Liver (tissue), 3 donors: Measurements from ENCODE around the gene LDLRAD1.

Experiments used
- FOXA1 ChIP-seq: IDR thresholded peaks from 2 replicates; pipeline ENCODE4 v1.6.1; 2016; ENCODE audit warnings: antibody characterized with exemption
- GABPA ChIP-seq, 2 donors: IDR thresholded peaks in 1 of 2; conservative IDR thresholded peaks in 1 of 2; 2 replicates each; pipeline ENCODE4 v1.6.1; 2016; ENCODE audit warnings: antibody characterized with exemption in 2 of 2, mild to moderate bottlenecking in 1 of 2, moderate library complexity in 1 of 2
- JUND ChIP-seq, 2 donors: IDR thresholded peaks; 2 replicates each; pipeline ENCODE4 v1.6.1; 2016; ENCODE audit warnings: antibody characterized with exemption in 2 of 2
- MAX ChIP-seq: IDR thresholded peaks from 2 replicates; pipeline ENCODE4 v1.6.1; 2016; ENCODE audit warnings: antibody characterized with exemption
- NR2F2 ChIP-seq: IDR thresholded peaks from 2 replicates; pipeline ENCODE4 v1.6.1; 2016; ENCODE audit warnings: antibody characterized with exemption
- RAD21 ChIP-seq, 2 donors: IDR thresholded peaks; 2 replicates each; pipeline ENCODE4 v1.6.1; 2016; ENCODE audit warnings: antibody characterized with exemption in 2 of 2, mild to moderate bottlenecking in 2 of 2
- SP1 ChIP-seq: IDR thresholded peaks from 2 replicates; pipeline ENCODE4 v1.6.1; 2018; ENCODE audit warnings: antibody characterized with exemption, mild to moderate bottlenecking
- TAF1 ChIP-seq: conservative IDR thresholded peaks from 2 replicates; pipeline ENCODE4 v1.6.1; 2016; ENCODE audit warnings: antibody characterized with exemption, mild to moderate bottlenecking
- YY1 ChIP-seq: IDR thresholded peaks from 2 replicates; pipeline ENCODE4 v1.6.1; 2016; ENCODE audit warnings: antibody characterized with exemption, mild to moderate bottlenecking
- TF ChIP-seq, protein P1 (sequence below): fragments of 150-350 bp; IDR thresholded peaks from 2 replicates; pipeline ENCODE4 v1.5.1; 2017; ENCODE audit warnings: improper control_type of control experiment, low read depth, low read length; ENCODE audit not compliant: missing input control
- TF ChIP-seq, protein P2 (sequence below): IDR thresholded peaks from 2 replicates; pipeline ENCODE4 v1.6.1; 2016; ENCODE audit warnings: antibody characterized with exemption
- TF ChIP-seq, protein P3 (sequence below): IDR thresholded peaks from 2 replicates; pipeline ENCODE4 v1.6.1; 2016; ENCODE audit warnings: antibody characterized with exemption
- donor health status: healthy.
- donor health status: healthy.

DNA sequence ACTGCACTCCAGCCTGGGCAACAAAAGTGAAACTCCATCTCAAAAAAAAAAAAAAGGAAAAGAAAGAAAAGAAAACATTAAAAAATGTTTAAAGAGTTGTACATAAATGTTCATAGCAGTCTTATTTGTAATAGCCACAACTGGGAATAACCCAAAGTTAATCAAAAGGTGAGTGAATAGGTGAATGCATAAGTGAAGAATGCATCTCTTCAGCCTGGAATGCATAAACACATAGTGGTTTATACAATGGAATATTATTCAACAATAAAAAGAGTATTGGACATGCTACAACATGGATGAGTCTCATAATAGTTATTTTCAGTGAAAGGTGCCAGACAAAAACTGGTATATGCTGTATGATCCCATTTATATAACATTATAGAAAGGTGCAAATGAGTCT, 18.1 kb downstream of the LDLRAD1 start:
- TF ChIP-seq, protein P1, sequence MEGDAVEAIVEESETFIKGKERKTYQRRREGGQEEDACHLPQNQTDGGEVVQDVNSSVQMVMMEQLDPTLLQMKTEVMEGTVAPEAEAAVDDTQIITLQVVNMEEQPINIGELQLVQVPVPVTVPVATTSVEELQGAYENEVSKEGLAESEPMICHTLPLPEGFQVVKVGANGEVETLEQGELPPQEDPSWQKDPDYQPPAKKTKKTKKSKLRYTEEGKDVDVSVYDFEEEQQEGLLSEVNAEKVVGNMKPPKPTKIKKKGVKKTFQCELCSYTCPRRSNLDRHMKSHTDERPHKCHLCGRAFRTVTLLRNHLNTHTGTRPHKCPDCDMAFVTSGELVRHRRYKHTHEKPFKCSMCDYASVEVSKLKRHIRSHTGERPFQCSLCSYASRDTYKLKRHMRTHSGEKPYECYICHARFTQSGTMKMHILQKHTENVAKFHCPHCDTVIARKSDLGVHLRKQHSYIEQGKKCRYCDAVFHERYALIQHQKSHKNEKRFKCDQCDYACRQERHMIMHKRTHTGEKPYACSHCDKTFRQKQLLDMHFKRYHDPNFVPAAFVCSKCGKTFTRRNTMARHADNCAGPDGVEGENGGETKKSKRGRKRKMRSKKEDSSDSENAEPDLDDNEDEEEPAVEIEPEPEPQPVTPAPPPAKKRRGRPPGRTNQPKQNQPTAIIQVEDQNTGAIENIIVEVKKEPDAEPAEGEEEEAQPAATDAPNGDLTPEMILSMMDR: no peak
- TF ChIP-seq GABPA (IDR thresholded peaks at IDR 0.05 in 1 of 2, conservative IDR thresholded peaks at IDR 0.05 in 1 of 2) (no peak), YY1 (no peak), MAX (no peak), FOXA1 (no peak), JUND (IDR thresholded peaks at IDR 0.05) (no peak), TAF1 (no peak), NR2F2 (no peak), RAD21 (IDR thresholded peaks at IDR 0.05) (no peak), SP1 (no peak)
- TF ChIP-seq, protein P2, sequence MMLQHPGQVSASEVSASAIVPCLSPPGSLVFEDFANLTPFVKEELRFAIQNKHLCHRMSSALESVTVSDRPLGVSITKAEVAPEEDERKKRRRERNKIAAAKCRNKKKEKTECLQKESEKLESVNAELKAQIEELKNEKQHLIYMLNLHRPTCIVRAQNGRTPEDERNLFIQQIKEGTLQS: no peak
- TF ChIP-seq, protein P3, sequence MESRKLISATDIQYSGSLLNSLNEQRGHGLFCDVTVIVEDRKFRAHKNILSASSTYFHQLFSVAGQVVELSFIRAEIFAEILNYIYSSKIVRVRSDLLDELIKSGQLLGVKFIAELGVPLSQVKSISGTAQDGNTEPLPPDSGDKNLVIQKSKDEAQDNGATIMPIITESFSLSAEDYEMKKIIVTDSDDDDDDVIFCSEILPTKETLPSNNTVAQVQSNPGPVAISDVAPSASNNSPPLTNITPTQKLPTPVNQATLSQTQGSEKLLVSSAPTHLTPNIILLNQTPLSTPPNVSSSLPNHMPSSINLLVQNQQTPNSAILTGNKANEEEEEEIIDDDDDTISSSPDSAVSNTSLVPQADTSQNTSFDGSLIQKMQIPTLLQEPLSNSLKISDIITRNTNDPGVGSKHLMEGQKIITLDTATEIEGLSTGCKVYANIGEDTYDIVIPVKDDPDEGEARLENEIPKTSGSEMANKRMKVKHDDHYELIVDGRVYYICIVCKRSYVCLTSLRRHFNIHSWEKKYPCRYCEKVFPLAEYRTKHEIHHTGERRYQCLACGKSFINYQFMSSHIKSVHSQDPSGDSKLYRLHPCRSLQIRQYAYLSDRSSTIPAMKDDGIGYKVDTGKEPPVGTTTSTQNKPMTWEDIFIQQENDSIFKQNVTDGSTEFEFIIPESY: no peak
